Stomach (tissue), 9 donors: ENCODE measurements around the gene MAIP1. TPM values are rescaled to one million over a fixed set of nuclear protein-coding genes. Genes with fewer than 3 reads are reported as not detected.

Experiments
- DNase-seq, 2 donors: peaks; one replicate each; pipeline versions ENCODE4 v3.0.0 to v3.0.0-alpha.2; 2013 to 2019
- H3K27ac ChIP-seq, 5 donors: fragments of 200-600 bp in 4 of 5; sonication (generic) in 4 of 5; one replicate each; pipeline ENCODE4 v1.5.1; 2013 to 2019; ENCODE audit warnings: mild to moderate bottlenecking in 1 of 5, moderate library complexity in 1 of 5
- H3K27me3 ChIP-seq, 3 donors: fragments of 200-600 bp; sonication (generic); one replicate each; pipeline ENCODE4 v1.5.1; 2017 to 2019; ENCODE audit warnings: mixed run types in 1 of 3
- H3K36me3 ChIP-seq, 4 donors: fragments of 200-600 bp; sonication (generic); 1 replicate in 3 of 4; 2 replicates in 1 of 4; pipeline ENCODE4 v1.5.1; 2016 to 2019
- H3K4me1 ChIP-seq, 4 donors: fragments of 200-600 bp; sonication (generic); one replicate each; pipeline ENCODE4 v1.5.1; 2016 to 2019
- H3K4me3 ChIP-seq, 4 donors: fragments of 200-600 bp; sonication (generic) in 3 of 4; one replicate each; pipeline ENCODE4 v1.5.1; 2016 to 2019; ENCODE audit warnings: mild to moderate bottlenecking in 1 of 4
- H3K9me3 ChIP-seq, 4 donors: fragments of 200-600 bp; sonication (generic); one replicate each; pipeline ENCODE4 v1.5.1; 2016 to 2019
- EP300 ChIP-seq: sonication (generic); formaldehyde crosslinking; IDR thresholded peaks from one replicate; pipeline ENCODE4 v1.6.1; 2017; ENCODE audit warnings: antibody characterized with exemption
- POLR2A ChIP-seq, 4 donors: fragments of 450-650 bp; IDR thresholded peaks; one replicate each; pipeline ENCODE4 v1.6.1; 2016; ENCODE audit warnings: antibody characterized with exemption in 4 of 4, control low read depth in 2 of 4, mild to moderate bottlenecking in 1 of 4, moderate library complexity in 1 of 4
- POLR2AphosphoS5 ChIP-seq, 3 donors: sonication (generic); formaldehyde crosslinking; IDR thresholded peaks; one replicate each; pipeline ENCODE4 v1.6.1; 2016; ENCODE audit warnings: antibody characterized with exemption in 3 of 3
- WGBS, 5 donors: extraction: QIAGEN DNeasy Blood & Tissue Kit in 3 of 5; methylation state at CpG; one replicate each; pipeline versions ENCODE4 v1.1.5 to v1.1.7; 2013 to 2018; 5-methylcytosine and 5-hydroxymethylcytosine counted together
- intact Hi-C: fragments of 100-400 bp; cut with DNase I; formaldehyde crosslinking; loops from one replicate; pipeline ENCODE4 v1.15.1; 2023; ENCODE audit warnings: low total_unique reads
- polyA plus RNA-seq, 3 donors: library from polyadenylated mRNA; stranded (reverse); fragments of 200-250 nt; gene quantifications; one replicate each; pipeline ENCODE4 v1.2.3, GENCODE V29; 2013
- total RNA-seq, 5 donors: library from RNA; depleted of rRNA; stranded (reverse); fragments of >200 nt; gene quantifications; one replicate each; pipeline versions ENCODE4 v1.1.0 to v1.2.3, GENCODE V29; 2014 to 2016
- TF ChIP-seq, protein P1 (sequence below), 7 experiments: fragments of 450-650 bp in 4 of 7; fragments of 200-600 bp in 3 of 7; sonication (generic) in 3 of 7; IDR thresholded peaks; one replicate each; pipeline ENCODE4 v1.5.1; 2016 to 2019; ENCODE audit warnings: antibody characterized with exemption in 7 of 7, control low read depth in 2 of 7, mild to moderate bottlenecking in 1 of 7
- donor health status: healthy with polysubstance abuse.
- donor health status: Bipolar disorder and iron deficiency.
- donor health status: healthy.

Gene MAIP1
- total and polyA plus RNA-seq, 8 donors: 7.0 to 30.4 (median 22.9) TPM; not detected in 1

DNA sequence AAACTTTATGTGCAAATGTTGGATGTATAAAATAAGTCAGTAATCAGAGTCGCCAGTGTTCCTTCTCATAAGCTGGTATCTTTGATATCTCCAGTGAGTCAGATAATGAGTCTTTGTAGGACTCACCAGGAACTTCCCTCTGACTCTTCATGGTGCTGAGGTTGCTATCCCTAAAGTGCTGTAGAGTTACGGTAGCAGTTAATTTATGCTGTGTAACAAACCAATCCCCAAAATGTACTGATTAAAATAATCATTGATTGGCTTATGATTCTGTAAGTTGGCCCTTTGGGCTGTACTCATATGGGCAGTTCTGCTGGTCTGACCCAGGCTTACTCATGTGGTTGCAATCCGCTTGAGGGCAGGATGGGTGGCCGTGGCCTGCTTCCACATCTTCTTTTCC is 43.8 kb downstream of the MAIP1 start:
- Histone ChIP-seq H3K27me3 (no peaks in the 10 kb centered on the region), H3K4me3 (no peak overlapping the region), H3K9me3 (no peaks in the 10 kb centered on the region), H3K4me1 (no peaks in the 10 kb centered on the region), H3K36me3 (no peaks in the 10 kb centered on the region), H3K27ac (no peak overlapping the region)
- TF ChIP-seq POLR2AphosphoS5 (IDR thresholded peaks at IDR 0.05) (no peak), EP300 (no peak), POLR2A (IDR thresholded peaks at IDR 0.05) (no peak)
- TF ChIP-seq, protein P1, sequence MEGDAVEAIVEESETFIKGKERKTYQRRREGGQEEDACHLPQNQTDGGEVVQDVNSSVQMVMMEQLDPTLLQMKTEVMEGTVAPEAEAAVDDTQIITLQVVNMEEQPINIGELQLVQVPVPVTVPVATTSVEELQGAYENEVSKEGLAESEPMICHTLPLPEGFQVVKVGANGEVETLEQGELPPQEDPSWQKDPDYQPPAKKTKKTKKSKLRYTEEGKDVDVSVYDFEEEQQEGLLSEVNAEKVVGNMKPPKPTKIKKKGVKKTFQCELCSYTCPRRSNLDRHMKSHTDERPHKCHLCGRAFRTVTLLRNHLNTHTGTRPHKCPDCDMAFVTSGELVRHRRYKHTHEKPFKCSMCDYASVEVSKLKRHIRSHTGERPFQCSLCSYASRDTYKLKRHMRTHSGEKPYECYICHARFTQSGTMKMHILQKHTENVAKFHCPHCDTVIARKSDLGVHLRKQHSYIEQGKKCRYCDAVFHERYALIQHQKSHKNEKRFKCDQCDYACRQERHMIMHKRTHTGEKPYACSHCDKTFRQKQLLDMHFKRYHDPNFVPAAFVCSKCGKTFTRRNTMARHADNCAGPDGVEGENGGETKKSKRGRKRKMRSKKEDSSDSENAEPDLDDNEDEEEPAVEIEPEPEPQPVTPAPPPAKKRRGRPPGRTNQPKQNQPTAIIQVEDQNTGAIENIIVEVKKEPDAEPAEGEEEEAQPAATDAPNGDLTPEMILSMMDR (IDR thresholded peaks at IDR 0.05): no peak
- WGBS, 5 donors: 90 to 95% (median 94%) methylated on average over 4 of the region's 4 CpGs
- intact Hi-C loops: no loop called here
- no peak for DNase-seq

DNA sequence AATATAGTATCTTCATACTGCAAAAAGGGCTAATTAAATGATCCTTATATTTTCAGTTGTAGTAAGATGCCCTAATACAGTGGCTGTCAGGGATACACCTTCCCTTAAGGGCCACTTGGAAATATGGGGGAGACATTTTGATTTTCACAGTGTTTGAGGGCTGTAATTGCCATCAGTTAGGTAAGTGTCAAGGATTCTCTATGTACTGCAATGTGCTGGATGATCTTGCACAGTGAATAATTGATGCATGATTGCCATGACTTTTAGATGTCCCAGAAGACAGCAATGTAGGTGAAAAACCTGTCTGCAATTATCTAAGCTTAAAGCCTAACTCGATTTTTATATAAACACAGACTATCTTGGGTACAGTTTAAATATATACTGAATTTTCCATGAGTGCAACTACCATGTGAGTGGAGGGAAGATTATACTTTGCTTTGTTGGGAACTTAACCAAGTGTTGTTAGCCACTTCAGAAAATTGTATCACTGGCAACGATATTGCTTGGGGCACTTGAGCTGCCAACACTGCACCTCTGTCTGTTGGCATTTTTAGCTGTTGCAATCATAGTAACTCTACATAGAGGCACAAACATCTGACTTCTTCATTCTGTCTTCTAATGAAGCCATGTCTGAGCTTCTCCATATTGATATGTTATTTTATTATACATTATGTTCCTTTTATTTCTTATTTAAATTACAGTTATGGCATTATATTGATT is 45.2 kb downstream of the MAIP1 start:
- no peaks in the 10 kb centered on the region for H3K27me3 ChIP-seq
- no peak for DNase-seq
- H3K4me3 ChIP-seq: no peak overlapping the region
- H3K27ac ChIP-seq: no peak overlapping the region
- no peak for TF ChIP-seq POLR2A (IDR thresholded peaks at IDR 0.05)
- no peak for TF ChIP-seq POLR2AphosphoS5 (IDR thresholded peaks at IDR 0.05)
- TF ChIP-seq, protein P1 (IDR thresholded peaks at IDR 0.05): no peak
- no peak for TF ChIP-seq EP300
- no peaks in the 10 kb centered on the region for H3K36me3 ChIP-seq
- 52 to 76% (median 59%) methylated on average over 2 of the region's 2 CpGs for WGBS, 5 donors
- H3K9me3 ChIP-seq: peaks cover 0 to 3% (median 0%) of the 10 kb centered on the region in 4 donors
- H3K4me1 ChIP-seq: no peaks in the 10 kb centered on the region
- intact Hi-C loops: no loop called here

DNA sequence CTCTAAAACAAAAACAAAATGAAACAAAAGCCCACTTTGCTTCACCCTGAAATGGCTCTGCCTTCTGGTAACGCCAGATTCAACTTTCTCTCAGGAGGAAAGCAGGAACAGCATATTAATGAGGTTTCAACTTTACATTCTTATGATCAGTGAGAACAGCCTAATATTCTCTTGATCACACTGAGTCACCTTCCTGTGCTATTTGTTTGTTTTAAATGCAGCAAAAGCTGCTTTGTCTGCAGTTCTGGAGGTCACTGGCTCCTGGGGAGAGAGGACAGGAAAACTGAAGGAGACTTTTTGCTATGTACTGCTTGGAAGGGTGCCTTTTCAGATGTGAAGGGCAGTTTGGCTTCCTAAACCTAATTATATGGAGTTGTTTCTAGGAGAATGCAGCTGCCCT is 48.1 kb downstream of the MAIP1 start:
- Histone ChIP-seq H3K9me3 (peaks cover 0 to 5% (median 0%) of the 10 kb centered on the region in 4 donors), H3K4me1 (no peaks in the 10 kb centered on the region), H3K27ac (no peak overlapping the region), H3K36me3 (no peaks in the 10 kb centered on the region), H3K27me3 (no peaks in the 10 kb centered on the region), H3K4me3 (no peak overlapping the region)
- TF ChIP-seq POLR2AphosphoS5 (IDR thresholded peaks at IDR 0.05) (no peak), EP300 (no peak), POLR2A (IDR thresholded peaks at IDR 0.05) (no peak)
- TF ChIP-seq, protein P1 (IDR thresholded peaks at IDR 0.05): no peak
- DNase-seq: no peak
- intact Hi-C loops: no loop called here
- 68 to 85% (median 70%) methylated on average over 1 of the region's 1 CpG for WGBS, 5 donors

DNA sequence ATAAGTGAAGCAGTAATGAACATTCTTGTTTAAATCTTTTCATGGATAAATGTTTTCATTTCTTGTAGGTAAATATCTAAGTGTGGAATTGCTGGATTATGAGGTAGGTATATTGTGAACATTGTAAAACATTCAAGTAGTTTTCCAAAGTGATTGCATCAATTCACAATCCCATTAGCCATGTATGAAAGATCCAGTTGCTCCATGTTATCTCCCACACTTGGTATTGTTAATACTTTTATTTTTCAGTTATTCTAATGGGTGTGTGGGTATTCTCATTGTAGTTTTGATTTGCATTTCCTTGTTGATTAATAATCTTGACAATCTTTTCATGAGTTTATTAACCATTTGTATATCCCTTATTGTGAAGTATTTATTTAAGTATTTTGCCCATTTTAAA is 50.3 kb downstream of the MAIP1 start:
- Histone ChIP-seq H3K9me3 (peaks cover 0 to 5% (median 0%) of the 10 kb centered on the region in 4 donors), H3K36me3 (no peaks in the 10 kb centered on the region), H3K4me1 (no peaks in the 10 kb centered on the region), H3K27me3 (no peaks in the 10 kb centered on the region), H3K4me3 (no peak overlapping the region), H3K27ac (no peak overlapping the region)
- DNase-seq: no peak
- intact Hi-C loops: no loop called here
- TF ChIP-seq, protein P1 (IDR thresholded peaks at IDR 0.05): no peak
- TF ChIP-seq EP300 (no peak), POLR2AphosphoS5 (IDR thresholded peaks at IDR 0.05) (no peak), POLR2A (IDR thresholded peaks at IDR 0.05) (no peak)
